ENCODE data around the gene ACAP3.

Gene ACAP3

DNA sequence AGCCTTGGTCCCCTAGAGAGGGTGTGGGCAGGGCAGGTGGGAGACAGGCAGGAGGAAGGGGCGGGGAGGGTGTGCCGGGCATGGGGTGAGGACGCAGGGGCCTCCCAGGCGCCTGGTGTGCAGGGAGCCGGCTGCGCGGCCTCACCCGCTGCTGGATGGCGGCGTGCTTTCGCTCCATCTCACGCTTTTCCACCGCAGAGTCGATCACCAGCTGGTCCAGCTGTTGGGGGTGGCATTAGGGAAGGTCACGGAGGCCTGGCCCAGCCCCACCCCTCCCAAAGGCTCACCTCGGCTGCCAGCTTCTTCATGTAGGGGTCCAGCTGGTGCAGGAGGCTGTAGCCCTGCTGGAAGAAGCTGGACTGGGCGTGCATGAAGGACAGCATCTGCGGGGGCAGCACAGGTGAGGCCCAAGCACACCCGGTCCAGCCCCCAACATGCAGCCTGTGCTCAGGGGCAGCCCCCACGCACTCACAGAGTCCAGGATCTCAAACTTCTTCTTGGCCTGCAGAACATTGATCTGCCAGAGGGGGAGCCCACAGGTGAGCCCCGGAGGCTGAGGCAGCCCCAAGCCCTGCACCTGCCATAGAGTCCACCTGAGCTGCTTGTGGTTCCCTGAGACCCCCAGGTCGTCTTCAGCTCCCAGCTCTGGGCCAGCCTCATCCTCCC is 7.9 kb downstream of the ACAP3 start:
- no peak for DNase-seq (ENCODE audit: low read depth)

DNA sequence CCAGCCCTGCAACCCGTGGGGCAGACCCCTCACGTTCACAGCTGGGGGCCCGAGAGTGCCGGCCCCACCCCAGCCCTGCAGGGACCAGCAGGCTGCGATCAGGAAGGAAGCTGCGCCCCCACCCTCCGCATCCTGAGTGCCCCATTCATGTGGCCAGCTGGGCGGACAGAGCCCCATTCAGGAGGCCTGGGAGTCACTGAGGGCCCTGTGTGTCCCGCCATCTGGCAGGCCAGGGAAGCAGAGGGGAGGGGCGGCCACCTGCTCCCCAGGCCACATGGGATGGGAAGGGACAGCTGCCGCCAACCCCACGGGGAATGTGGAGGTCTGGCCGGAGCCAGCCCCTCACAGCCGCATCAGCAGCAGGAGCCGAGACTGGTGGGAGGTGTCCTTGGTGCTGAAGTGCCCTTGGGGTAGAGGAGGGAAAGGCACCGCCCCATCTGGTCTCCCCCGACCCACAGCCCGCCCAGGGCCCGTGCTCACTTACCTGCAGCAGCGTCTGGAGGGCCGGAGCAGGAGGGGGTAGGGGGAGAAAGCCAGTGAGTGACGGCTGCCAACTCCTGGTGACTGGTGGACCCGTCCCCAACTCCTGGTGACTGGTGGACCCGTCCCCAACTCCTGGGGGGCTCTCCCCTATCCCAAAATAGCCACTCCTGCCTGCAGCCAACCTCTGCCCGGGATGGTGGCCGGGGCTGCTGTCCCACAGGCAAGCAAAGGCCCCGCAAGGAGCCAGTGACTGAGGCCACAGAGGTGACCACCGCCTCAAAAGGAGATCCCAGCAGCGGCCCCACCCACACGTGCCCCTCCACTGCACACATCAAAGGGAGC is 8.7 kb downstream of the ACAP3 start:
- no peak for DNase-seq (ENCODE audit: low read depth)

DNA sequence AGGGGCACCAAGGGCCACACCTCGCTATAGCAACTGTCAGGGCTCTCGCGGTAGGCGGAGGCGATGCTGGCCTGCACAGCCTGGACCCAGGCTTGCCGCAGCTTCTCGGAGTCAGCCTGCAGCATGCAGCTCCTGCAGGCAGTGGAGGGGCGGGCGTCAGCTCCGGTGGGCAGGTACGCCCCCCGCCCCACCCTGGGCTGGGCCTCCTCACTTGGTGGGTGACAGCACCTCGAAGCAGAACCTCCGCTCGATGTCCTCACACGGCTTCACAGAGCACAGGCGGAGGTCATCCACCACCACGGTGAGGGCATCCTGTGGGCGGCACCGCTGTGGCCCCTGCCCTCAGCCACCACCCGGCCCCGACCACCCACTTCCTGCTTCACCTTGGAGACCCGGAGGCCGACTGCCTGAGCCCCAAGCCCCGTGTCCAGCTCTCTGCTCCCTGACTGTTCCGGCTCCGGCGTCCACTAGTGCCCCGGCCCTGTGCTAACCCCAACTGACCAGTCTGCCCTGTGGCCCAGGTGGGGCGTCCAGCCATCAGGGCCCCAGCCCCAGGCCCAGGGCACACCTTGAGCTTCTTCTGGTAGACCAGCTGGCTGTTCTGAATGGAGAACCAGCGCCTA is 9.8 kb downstream of the ACAP3 start:
- DNase-seq (ENCODE audit: low read depth): no peak

- no peak for DNase-seq (ENCODE audit: low read depth)
These were observed 11.4 kb downstream of the ACAP3 start for GRCh38 chr1:1296070-1297061.

DNA sequence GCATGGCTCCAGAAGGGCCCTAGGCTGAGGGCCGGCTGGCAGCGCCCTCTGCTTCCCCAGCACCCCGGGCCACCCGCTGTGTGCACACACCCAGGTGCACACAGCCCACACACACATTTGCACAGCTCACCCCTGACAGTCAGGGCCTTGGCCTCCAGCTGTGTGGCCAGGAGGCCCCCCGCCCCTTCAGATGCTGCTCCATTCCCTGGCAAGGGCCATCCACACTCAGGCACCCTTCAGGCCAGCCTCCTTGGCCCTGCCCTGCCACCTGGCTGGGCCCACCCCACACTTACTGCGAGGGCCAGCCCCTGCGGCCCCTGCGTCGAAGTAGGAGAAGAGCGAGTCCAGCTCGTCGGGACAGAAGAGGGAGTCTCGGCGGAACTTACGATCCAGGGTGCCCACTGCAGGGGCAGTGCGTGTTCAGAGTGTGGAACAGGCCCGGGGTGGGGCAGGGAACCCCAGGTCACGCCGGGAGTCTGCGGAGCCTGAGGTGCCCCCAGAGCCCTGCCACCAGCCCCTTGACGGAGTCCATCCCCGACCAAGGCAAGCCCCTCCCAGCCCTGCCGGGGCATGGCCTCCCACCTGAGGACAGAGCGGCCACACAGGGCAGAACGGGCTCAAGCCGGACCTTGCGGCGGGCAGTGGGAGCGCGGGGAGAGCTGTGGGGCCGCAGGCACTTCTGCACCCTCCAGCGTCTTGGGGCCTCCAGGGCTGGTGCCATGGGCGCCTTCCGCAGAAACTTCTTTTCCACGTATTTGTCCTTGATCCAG is 12.4 kb downstream of the ACAP3 start:
- no peak for DNase-seq (ENCODE audit: low read depth)

- no peak for DNase-seq (ENCODE audit: low read depth)
These were observed 13.4 kb downstream of the ACAP3 start for GRCh38 chr1:1294250-1294890.

GRCh38 chr1:1293263-1294249 is 14.2 kb downstream of the ACAP3 start:
- DNase-seq (ENCODE audit: low read depth): no peak

GRCh38 chr1:1292851-1293250 is 14.9 kb downstream of the ACAP3 start:
- DNase-seq (ENCODE audit: low read depth): no peak

DNA sequence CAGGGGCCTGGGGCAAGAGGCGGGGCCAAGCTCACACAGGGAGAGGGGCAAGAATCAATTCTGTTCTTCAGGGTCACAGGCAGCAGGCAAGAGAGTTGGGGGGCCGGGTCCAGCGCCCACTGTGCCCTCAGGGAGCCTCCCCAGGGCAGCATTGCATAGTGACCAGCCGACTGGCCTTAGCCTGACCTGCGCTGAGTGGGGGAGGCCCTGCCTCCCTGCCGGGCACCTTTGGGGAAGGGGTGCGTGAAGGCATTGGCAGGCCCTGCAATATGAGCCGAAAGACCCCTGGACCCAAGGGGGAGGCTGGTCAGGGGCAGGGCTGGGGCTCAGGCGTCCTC is 15.3 kb downstream of the ACAP3 start:
- no peak for DNase-seq (ENCODE audit: low read depth)

GRCh38 chr1:1291548-1292441 is 15.9 kb downstream of the ACAP3 start:
- peak; percentile 33 for DNase-seq (ENCODE audit: low read depth)

- no peak for DNase-seq (ENCODE audit: low read depth)
These were observed 16.7 kb downstream of the ACAP3 start for GRCh38 chr1:1291023-1291528.

DNA sequence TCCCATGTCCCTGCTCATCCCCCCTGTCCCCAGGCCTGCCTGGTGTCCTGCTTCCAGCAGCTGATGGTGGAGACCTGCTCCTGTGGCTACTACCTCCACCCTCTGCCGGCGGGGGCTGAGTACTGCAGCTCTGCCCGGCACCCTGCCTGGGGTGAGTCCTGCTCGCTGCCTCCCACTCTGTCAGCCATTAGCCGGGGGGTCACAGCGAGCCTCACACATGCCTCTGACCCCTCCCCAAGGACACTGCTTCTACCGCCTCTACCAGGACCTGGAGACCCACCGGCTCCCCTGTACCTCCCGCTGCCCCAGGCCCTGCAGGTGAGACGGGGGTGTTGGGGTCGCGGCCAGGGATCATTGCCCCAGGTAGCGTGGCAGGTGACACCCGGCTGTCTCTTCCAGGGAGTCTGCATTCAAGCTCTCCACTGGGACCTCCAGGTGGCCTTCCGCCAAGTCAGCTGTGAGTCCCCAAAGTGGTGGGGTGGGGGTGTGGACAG is 17.4 kb downstream of the ACAP3 start:
- DNase-seq (ENCODE audit: low read depth): peak; percentile 27

- DNase-seq (ENCODE audit: low read depth): no peak
These were observed 20.2 kb downstream of the ACAP3 start for GRCh38 chr1:1287288-1288110.

GRCh38 chr1:1286313-1287261 is 21.1 kb downstream of the ACAP3 start:
- no peak for DNase-seq (ENCODE audit: low read depth)

- no peak for DNase-seq (ENCODE audit: low read depth)
These were observed 22.0 kb downstream of the ACAP3 start for GRCh38 chr1:1285611-1286311.
